K562 (cell line): ENCODE measurements around the gene MICU1. TPM values are rescaled to one million over a fixed set of nuclear protein-coding genes. Genes with fewer than 3 reads are reported as not detected.

Experiments used
- E2F3 ChIP-seq: fragments of 250-450 bp; sonication (Bioruptor Pico); IDR thresholded peaks from 2 replicates; pipeline ENCODE4 v1.4.0; 2020; ENCODE audit warnings: mild to moderate bottlenecking
- ETV5 ChIP-seq: sonication (generic); formaldehyde crosslinking; IDR thresholded peaks from 2 replicates; pipeline ENCODE4 v1.4.0; 2020; ENCODE audit warnings: low read depth, mild to moderate bottlenecking, missing genetic modification reagents
- GTF2A2 ChIP-seq: IDR thresholded peaks from 2 replicates; pipeline ENCODE4 v1.6.1; 2016; ENCODE audit warnings: mild to moderate bottlenecking, missing genetic modification characterization, missing compliant biosample characterization
- HOXB6 ChIP-seq: fragments of 250-450 bp; sonication (Bioruptor Pico); IDR thresholded peaks from 2 replicates; pipeline ENCODE4 v1.5.1; 2022; ENCODE audit warnings: mild to moderate bottlenecking, borderline replicate concordance
- LCOR ChIP-seq: sonication (generic); formaldehyde crosslinking; IDR thresholded peaks from 2 replicates; pipeline ENCODE4 v1.8.0; 2022; ENCODE audit warnings: mild to moderate bottlenecking, missing genetic modification reagents
- NR2C1 ChIP-seq, 2 experiments: fragments of 450-650 bp; IDR thresholded peaks; 2 replicates each; pipeline ENCODE4 v1.6.1; 2017; ENCODE audit warnings: mild to moderate bottlenecking in 2 of 2, antibody characterized with exemption in 1 of 2, inconsistent platforms in 1 of 2, missing compliant biosample characterization in 1 of 2, missing genetic modification characterization in 1 of 2
- SMAD2 ChIP-seq: fragments of 150-350 bp; IDR thresholded peaks from 2 replicates; pipeline ENCODE4 v1.6.1; 2014; ENCODE audit warnings: low read depth, mild to moderate bottlenecking, low read length
- SMAD4 ChIP-seq: fragments of 250-450 bp; sonication (Bioruptor Pico); conservative IDR thresholded peaks from 2 replicates; pipeline ENCODE4 v1.8.0; 2021; ENCODE audit warnings: inconsistent platforms, mild to moderate bottlenecking, moderate library complexity
- TAL1 ChIP-seq: fragments of 450-650 bp; IDR thresholded peaks from 2 replicates; pipeline ENCODE4 v1.6.1; 2016; ENCODE audit warnings: mild to moderate bottlenecking
- THRB ChIP-seq: fragments of 450-650 bp; formaldehyde crosslinking; conservative IDR thresholded peaks from 2 replicates; pipeline ENCODE4 v1.4.0; 2022; ENCODE audit warnings: mild to moderate bottlenecking, missing genetic modification characterization
- ZFP1 ChIP-seq: fragments of 450-650 bp; formaldehyde crosslinking; IDR thresholded peaks from 2 replicates; pipeline ENCODE4 v1.4.0; 2020; ENCODE audit warnings: mild to moderate bottlenecking, mixed read lengths
- ZNF395 ChIP-seq: fragments of 200-800 bp; sonication (Bioruptor generic); IDR thresholded peaks from 2 replicates; pipeline ENCODE4 v1.6.1; 2017; ENCODE audit warnings: missing genetic modification characterization, missing compliant biosample characterization
- ZNF79 ChIP-seq: fragments of 250-450 bp; sonication (Bioruptor Pico); IDR thresholded peaks from 2 replicates; pipeline ENCODE4 v1.4.0; 2020; ENCODE audit warnings: low read depth, mild to moderate bottlenecking, moderate library complexity
- polyA plus RNA-seq, 8 experiments: library from polyadenylated mRNA; depleted of rRNA in 4 of 8; stranded (reverse) in 5 of 8; unstranded in 3 of 8; fragments of >200 nt; fragmentation: Nextera tagmentation in 2 of 8; fragmentation: Illumina TruSeq in 1 of 8; extraction: Ambion mirVana in 2 of 8; extraction: Trizol in 1 of 8; gene quantifications; 2 replicates each; pipeline versions ENCODE4 v1.2.1 to v1.2.3, GENCODE V29; 2011 to 2014; ENCODE audit warnings: inconsistent platforms in 1 of 8, missing spikeins in 1 of 8
- total RNA-seq, 7 experiments: library from RNA; depleted of rRNA in 6 of 7; stranded (reverse); fragments of >200 nt in 6 of 7; fragmentation: Illumina TruSeq in 2 of 7; extraction: Trizol in 2 of 7; gene quantifications; 2 replicates each; pipeline versions ENCODE4 v1.2.1 to v1.2.3, GENCODE V29; 2011 to 2021; ENCODE audit warnings: low replicate concordance in 1 of 7
- TF ChIP-seq, protein P1 (sequence below): fragments of 450-650 bp; formaldehyde crosslinking; IDR thresholded peaks from 2 replicates; pipeline ENCODE4 v1.4.0; 2020; ENCODE audit warnings: mild to moderate bottlenecking, moderate library complexity
- TF ChIP-seq, protein P2 (sequence below): sonication (generic); formaldehyde crosslinking; IDR thresholded peaks from 2 replicates; pipeline ENCODE4 v1.8.0; 2022; ENCODE audit warnings: mild to moderate bottlenecking, missing genetic modification reagents, borderline replicate concordance
- TF ChIP-seq, protein P3 (sequence below): fragments of 450-650 bp; IDR thresholded peaks from 2 replicates; pipeline ENCODE4 v1.6.1; 2016
- TF ChIP-seq, protein P4 (sequence below): fragments of 250-450 bp; sonication (Bioruptor Pico); IDR thresholded peaks from 2 replicates; pipeline ENCODE4 v1.8.0; 2021; ENCODE audit warnings: borderline replicate concordance, mild to moderate bottlenecking, moderate library complexity; ENCODE audit not compliant: poor library complexity, severe bottlenecking

MICU1 gene
- total and polyA plus RNA-seq, 9 of the 15 experiments (the other 6 are each of a cell fraction or from before 2014, with no cell fraction given) = 29.3 to 76.8 (median 48.4) TPM

GRCh38 chr10:72321248-72322029, 304.4 kb downstream of the MICU1 start (continued):
- TF ChIP-seq, protein P1, sequence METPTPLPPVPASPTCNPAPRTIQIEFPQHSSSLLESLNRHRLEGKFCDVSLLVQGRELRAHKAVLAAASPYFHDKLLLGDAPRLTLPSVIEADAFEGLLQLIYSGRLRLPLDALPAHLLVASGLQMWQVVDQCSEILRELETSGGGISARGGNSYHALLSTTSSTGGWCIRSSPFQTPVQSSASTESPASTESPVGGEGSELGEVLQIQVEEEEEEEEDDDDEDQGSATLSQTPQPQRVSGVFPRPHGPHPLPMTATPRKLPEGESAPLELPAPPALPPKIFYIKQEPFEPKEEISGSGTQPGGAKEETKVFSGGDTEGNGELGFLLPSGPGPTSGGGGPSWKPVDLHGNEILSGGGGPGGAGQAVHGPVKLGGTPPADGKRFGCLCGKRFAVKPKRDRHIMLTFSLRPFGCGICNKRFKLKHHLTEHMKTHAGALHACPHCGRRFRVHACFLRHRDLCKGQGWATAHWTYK (CRISPR knock-in tag) = peak; percentile 68; the same call in 1 of the 2 replicates
- no peak for TF ChIP-seq HOXB6
- TF ChIP-seq NR2C1 (IDR thresholded peaks at IDR 0.05) = no peak
- peak; percentile 10; the same call in 1 of the 2 replicates for TF ChIP-seq NR2C1 (tag; IDR thresholded peaks at IDR 0.05)
- TF ChIP-seq, protein P2, sequence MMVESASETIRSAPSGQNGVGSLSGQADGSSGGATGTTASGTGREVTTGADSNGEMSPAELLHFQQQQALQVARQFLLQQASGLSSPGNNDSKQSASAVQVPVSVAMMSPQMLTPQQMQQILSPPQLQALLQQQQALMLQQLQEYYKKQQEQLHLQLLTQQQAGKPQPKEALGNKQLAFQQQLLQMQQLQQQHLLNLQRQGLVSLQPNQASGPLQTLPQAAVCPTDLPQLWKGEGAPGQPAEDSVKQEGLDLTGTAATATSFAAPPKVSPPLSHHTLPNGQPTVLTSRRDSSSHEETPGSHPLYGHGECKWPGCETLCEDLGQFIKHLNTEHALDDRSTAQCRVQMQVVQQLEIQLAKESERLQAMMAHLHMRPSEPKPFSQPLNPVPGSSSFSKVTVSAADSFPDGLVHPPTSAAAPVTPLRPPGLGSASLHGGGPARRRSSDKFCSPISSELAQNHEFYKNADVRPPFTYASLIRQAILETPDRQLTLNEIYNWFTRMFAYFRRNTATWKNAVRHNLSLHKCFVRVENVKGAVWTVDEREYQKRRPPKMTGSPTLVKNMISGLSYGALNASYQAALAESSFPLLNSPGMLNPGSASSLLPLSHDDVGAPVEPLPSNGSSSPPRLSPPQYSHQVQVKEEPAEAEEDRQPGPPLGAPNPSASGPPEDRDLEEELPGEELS (CRISPR knock-in tag) = 0 out of 2 replicates have a peak, but pooled peaks have one; percentile 34
- 0 out of 2 replicates have a peak, but pooled peaks have one; percentile 60 for TF ChIP-seq ZNF395 (CRISPR knock-in tag)
- TF ChIP-seq, protein P3, sequence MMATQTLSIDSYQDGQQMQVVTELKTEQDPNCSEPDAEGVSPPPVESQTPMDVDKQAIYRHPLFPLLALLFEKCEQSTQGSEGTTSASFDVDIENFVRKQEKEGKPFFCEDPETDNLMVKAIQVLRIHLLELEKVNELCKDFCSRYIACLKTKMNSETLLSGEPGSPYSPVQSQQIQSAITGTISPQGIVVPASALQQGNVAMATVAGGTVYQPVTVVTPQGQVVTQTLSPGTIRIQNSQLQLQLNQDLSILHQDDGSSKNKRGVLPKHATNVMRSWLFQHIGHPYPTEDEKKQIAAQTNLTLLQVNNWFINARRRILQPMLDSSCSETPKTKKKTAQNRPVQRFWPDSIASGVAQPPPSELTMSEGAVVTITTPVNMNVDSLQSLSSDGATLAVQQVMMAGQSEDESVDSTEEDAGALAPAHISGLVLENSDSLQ = peak; percentile 52
- TF ChIP-seq THRB (CRISPR knock-in tag) = peak; percentile 90
- TF ChIP-seq LCOR = 0 out of 2 replicates have a peak, but pooled peaks have one; percentile 54
- peak; percentile 21; the same call in 1 of the 2 replicates for TF ChIP-seq TAL1
- TF ChIP-seq ZFP1 (CRISPR knock-in tag) = no peak
- TF ChIP-seq GTF2A2 = peak; percentile 25; the same call in 1 of the 2 replicates
- peak; percentile 28; the same call in 1 of the 2 replicates for TF ChIP-seq ETV5 (CRISPR knock-in tag)
- TF ChIP-seq SMAD4 (CRISPR knock-in tag) = peak; percentile 10
- peak; percentile 50; the same call in 1 of the 2 replicates for TF ChIP-seq ZNF79 (CRISPR knock-in tag)
- TF ChIP-seq, protein P4, sequence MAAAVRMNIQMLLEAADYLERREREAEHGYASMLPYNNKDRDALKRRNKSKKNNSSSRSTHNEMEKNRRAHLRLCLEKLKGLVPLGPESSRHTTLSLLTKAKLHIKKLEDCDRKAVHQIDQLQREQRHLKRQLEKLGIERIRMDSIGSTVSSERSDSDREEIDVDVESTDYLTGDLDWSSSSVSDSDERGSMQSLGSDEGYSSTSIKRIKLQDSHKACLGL (CRISPR knock-in tag) = peak; percentile 15
- TF ChIP-seq E2F3 (CRISPR knock-in tag) = peak; percentile 59
- TF ChIP-seq SMAD2 = no peak
